ENCODE results near the gene HOXD3.

Gene HOXD3
- total RNA-seq = 0 to 0.04 reads per million in 2 donors

GRCh38 chr2:176156807-176157498, at the start of gene HOXD3:
TSS of gene HOXD3 (plus strand) at chr2:176157307. CDS start at chr2:176169115, 11,808 bp downstream.
- DNase-seq = no peak

GRCh38 chr2:176107731-176108181, 49.4 kb upstream of the HOXD3 start:
- DNase-seq = no peak

- no peak for DNase-seq
Observed at GRCh38 chr2:176109192-176109901, 47.8 kb upstream of the HOXD3 start.

GRCh38 chr2:176109946-176110345, 47.2 kb upstream of the HOXD3 start:
- DNase-seq = no peak

- DNase-seq = no peak
Observed at GRCh38 chr2:176110415-176111308, 46.4 kb upstream of the HOXD3 start.

GRCh38 chr2:176111309-176111663, 45.8 kb upstream of the HOXD3 start:
- DNase-seq = no peak

GRCh38 chr2:176111846-176112374, 45.2 kb upstream of the HOXD3 start:
- no peak for DNase-seq

GRCh38 chr2:176112375-176113302, 44.5 kb upstream of the HOXD3 start:
- no peak for DNase-seq

GRCh38 chr2:176114120-176114929, 42.8 kb upstream of the HOXD3 start:
- no peak for DNase-seq

GRCh38 chr2:176114930-176115625, 42.0 kb upstream of the HOXD3 start:
- DNase-seq = no peak

- DNase-seq = no peak
Observed at GRCh38 chr2:176115883-176116813, 41.0 kb upstream of the HOXD3 start, which contains the start of gene HOXD10. TSS of gene HOXD10 (plus strand) at chr2:176116778. CDS start at chr2:176116834, 56 bp downstream.

GRCh38 chr2:176117162-176117822, 39.8 kb upstream of the HOXD3 start:
- no peak for DNase-seq

- no peak for DNase-seq
Observed at GRCh38 chr2:176117823-176118371, 39.2 kb upstream of the HOXD3 start.

GRCh38 chr2:176118601-176119339, 38.3 kb upstream of the HOXD3 start:
- no peak for DNase-seq

GRCh38 chr2:176120364-176121189, 36.5 kb upstream of the HOXD3 start:
- no peak for DNase-seq

Measured in activated gamma-delta T cell (primary cell).